Measurements from ENCODE around the gene AKT2.

- TF ChIP-seq CTCF (IDR thresholded peaks at IDR 0.05; ENCODE audit: borderline replicate concordance, extremely low read depth, low read length, poor library complexity, severe bottlenecking), result no peak
- no peak for TF ChIP-seq EZH2 (IDR thresholded peaks at IDR 0.05; ENCODE audit: borderline replicate concordance, low read depth, low read length, severe bottlenecking)
Observed at GRCh38 chr19:40284501-40285352, at the start of gene AKT2.
